ENCODE measurements around the gene TTC31.

TTC31 gene

DNA sequence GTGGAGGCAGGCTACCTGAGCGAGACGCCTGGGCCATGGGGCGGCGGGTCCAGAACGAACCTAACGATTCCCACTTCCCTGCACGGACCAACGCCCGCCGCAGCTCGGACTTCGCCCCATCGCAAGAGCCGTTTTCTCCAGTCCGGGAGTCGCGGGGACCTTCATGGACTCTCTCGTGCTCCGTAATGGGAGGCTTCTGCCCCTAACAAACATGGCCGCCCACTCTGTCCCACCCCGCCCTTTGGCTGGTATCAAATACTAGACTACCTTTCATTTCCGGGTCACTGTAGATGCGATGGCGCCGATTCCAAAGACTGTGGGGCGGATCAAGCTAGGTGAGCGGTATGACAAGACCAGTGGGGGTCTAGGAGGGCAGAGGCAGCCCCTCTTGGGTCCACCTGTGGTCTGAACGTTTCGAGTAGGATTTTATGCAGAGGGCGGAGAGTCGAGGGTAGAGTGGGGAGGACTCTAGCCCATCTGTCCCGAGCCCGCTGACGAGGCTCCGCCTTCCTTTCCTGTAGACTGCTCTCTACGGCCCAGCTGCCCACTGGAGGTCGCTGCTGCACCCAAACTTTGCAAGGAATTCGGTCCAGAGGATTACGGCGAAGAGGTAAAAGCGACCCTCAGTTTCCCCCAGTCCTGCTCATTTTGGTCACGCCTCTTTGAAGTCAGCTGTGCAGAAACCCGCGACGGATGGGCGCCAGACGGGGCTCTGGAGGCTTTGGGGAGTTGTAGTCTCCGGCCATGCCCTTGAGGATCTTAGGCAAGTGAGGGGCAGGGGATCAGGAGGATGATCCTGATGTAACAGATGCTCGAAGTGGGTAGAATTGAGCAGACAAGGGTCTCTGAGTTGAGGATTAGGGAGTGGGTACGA lies at the start of gene TTC31, which contains the start of gene CCDC142:
TSS of gene TTC31 (plus strand) at position 281 of the 874 bp plus-strand sequence. CDS start at position 296, 15 bp downstream.
TSS of gene CCDC142 (minus strand) at position 198 of the 874 bp plus-strand sequence. CDS start at position 37, 161 bp downstream.
- peak; percentile 98 for DNase-seq

DNA sequence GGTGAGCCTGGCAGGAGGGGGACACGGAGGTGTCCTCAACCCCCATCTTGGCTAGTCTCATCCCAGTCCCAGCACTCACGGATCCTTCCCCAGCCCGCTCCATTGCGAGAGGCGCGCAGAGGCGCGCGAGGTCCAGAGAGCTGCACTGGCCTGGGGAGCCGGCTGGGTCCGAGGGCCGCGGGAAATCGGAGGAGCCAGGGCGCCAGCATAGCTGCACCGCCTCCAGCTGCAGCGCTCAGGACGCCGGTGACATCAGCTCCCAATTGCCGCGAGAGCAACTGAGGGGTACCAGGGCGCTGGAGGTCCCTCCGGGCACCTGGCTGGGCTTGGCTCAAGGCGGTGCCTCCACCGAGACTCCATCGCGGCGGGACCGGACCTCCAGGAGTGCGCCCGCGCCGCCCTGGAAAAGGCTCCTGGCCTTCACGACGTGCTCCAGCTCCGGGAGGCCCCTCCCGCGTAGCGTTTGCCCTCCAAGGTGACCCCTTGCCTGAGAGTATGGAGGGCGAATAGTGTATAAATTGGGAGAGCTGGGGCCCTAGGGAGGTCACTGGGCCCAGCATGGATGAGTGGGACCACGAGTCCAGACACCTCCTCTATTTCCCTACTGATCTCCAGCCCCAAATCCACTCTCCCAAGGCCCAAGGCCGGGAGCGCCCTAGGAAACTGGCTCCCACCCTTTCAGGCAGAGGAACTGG lies 46.6 kb upstream of the TTC31 start:
- DNase-seq, result no peak

DNA sequence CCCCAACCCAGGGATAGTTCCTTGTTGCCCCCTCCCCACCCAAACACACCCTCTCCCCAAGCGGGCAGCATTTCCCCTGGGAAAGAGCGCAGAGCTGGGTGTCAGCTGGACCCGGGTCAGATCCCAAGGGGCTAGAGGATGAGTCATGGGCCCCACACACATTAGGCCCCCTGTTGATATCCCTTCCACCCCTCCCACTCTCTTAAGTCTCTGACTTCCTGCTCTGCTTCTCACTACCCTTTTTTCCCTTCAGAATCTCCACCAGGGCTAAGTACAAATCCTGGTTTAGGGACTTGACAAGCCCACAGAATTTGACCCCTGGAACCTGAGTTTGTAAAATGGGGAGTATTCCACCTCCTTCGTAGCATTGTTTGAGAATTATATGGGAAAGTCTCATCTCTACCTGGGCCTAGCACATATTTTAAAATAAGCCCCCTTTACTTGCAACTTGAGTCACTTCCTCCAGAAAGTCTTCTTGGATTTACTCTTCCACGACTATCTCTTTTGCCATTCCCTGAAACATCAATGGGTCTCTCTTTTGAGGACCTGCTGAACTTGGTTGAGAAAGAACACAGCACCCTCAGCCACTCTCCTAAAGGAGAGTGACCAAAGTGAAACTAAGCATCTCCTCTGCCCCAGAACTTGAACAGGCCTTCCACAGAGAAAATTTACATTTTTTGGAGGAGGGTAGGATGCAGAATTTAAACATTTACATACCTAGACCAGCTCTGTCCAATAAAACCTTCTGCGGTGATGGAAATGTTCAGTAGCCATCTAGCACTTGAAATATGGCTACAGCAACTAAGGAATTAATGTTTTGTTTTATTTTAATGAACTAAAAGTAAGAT lies 45.8 kb upstream of the TTC31 start:
- DNase-seq, result no peak

DNA sequence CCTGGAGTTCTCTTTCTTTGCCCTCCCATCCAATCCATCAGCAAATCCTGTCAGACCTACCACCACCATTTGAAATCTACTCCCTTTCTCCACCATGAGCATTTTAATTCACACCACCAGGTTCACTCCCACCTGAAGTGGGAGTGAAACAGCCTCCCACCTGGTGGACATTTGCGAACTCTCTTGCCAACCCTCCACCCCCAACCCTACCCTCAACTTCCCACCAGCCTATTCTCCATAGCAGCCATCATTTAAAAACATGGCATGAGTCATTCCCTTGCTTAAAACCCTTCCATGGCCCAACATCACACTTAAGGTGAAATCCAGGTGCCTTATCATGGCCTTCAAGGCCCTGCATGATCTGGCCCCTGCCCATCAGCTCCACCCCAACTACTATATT lies 44.6 kb upstream of the TTC31 start:
- DNase-seq, result no peak

DNA sequence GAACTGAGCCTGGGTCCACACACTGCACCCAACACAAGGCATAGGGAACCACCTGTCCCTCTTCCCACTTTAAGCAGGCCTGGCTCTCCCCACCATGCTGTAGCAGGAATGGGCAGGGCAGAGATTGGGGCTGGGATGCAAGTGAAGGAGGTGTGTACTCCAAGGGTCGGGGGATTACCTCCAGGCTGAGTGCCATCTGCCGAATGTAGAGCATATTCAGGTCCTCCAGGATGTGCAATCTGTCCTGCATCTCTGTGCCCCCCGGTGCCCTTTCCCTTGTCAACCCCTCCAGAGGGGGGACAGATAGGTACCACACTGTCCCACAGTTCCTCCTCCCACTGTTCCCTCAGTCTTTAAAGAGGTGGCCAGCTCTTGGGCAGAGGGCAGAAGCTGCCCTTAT lies 43.5 kb upstream of the TTC31 start:
- no peak for DNase-seq

DNA sequence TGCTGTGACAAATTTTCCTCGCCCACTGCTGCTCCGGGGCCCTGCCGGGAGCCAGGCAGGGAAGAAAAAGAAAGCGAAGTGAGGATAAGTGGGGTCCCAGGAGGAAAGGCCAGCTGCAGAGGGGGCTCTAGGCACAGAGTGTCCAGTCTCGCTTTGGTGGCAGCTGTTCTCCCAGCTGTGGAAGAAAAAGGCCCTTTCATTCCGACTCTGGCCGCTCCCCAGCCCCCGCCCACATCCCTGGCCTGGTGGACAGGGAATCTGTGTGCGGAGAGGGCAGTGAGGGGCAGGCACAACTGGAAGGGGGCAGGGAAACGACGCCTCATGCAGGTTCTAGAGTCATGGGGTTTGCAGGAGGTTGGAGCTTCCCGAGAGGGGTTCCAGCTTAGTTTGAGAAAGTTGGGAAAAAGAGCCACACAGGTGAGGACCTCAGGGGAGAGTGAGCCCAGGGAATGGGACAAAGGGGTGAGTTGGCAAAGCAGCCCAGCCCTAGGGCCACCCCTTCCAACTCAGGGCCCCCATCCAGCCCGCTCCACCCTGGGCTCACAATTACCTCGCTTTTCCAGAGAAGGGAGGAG lies 43.0 kb upstream of the TTC31 start:
- peak; percentile 80 for DNase-seq

DNA sequence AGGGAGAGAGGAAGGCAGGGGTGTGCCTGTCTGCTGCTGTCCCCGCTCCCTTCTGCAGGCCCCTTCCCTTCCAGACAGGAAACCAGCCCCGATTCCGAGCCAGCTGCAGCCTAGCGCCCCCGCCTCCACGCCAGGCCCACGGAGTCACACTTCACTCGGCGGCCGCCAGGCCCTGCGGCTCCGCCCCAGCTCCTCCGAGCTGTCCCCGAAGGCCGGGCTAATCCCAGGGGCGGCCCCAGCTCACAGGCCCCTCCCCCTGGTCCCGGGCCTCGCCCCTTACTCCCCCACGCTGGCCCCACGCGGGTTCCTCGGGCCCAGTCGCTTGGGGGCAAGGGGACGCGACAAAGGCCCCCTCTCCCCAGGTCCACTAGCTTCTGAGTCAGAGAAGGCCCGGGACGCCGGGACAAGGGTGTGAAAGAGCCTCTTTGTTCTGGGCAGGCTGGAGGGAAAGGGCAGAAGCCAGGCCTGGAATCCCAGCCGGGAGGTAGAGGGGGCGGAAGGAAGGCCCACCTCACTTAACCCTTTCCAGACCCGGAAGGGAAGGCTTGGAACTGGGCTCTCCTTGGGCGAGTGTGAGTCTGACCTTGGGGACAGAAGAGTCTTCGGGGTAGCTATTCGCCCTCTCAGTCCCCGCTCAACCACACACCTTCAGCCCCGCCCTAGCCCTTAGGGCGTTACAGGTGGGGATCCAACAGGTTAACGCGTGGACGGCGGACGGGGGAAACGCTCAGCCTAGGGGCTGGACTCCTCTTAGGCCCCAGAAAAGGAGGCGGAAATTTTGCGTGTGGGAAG lies 42.3 kb upstream of the TTC31 start:
- DNase-seq, result peak; percentile 94

DNA sequence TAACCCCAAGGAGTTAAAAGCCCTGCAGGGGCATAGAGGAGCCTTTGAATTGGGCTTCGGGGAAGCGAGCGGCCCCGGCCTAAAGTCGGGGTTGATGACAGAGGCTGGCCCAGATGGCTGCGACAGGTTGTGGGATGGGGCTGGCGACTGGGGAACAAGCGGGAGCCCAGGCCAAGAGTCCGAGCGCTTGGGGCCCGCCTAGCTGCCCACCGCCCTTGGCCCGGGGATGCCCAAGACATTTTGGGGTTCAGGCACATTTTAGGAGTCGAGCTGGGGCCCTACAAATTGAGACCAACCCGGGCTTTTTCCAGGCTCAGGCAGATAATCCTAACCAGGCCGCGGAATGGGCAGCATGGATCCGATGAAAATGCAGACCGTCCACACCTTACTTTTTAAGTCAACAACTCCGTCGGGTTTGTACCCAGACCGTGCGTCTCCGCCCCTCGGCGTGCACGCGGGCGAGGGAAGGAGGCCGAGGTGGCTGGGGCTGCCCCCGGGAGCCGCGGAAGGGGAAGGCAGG lies 41.7 kb upstream of the TTC31 start:
- DNase-seq, result peak; percentile 65

DNA sequence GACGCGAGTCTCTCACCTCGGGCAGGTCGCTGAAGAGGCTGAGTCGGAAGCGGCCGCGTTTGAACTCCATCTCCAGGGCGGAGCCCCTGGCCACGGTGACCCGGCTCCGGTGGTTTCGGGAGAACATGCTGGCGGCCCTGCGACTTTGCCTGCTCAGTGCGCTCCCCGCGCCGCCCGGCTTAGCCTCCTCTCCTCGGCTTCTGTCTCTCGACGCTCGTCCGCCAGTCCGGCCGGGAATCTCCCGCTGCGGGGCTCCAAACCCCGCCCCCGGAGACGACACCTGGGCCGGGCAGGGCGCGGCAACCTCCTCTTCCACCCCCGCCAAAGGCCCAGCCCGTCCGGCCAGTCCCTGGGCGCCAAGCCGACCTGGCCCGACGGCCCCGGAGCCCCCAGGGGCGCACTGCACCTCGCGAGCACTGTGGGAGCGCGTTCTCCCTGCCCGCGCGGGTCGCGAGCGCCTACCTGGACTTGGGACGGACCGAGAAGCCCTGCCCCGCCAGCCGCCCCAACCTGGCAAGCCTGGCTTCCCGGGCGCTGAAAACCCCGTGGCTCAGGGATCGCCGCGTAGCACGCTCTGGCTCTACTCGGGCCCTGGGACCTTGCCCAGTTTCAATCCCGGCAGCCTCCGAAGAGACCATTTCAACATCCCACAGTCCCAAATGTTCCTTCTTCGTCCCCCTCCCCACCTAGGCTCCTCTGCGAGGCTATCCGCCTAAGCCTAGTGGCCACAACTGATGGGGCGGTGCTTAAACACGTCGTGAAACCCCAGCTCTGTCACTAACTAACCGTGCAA lies 41.0 kb upstream of the TTC31 start, which contains the start of gene RTKN:
TSS of gene RTKN (minus strand) at position 248 of the 793 bp plus-strand sequence. CDS start at position 127, 121 bp downstream.
- peak; percentile 51 for DNase-seq

DNA sequence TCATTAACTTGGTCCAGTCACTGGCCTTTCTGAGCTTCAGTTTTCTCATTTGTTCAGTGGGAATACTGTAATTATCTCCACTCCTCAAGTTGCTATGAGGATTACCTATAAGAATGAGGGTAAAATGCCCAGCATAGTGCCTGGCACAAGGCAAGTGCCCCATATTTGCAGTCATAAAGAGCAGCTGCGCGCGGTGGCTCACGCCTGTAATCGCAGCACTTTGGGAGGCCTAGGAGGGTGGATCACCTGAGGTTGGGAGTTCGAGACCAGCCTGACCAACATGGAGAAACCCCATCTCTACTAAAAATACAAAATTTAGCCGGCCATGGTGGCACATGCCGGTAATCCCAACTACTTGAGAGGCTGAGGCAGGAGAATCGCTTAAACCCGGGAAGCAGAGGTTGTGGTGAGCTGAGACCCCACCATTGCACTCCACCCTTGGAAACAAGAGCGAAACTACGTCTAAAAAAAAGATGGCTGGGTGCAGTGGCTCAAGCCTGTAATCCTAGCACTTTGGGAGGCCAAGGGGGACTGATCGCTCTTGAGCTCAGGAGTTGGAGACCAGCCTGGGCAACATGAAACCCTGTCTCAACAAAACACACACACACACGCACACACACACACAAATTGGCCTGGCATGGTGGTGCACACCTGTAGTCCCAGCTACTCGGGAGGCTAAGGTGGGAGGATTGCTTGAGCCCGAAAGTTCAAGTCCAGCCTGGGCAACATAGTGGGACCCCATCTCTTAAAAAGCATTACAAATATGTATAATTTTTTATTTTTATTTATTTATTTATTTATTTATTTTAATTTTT lies 40.2 kb upstream of the TTC31 start:
- DNase-seq, result peak; percentile 8

DNA sequence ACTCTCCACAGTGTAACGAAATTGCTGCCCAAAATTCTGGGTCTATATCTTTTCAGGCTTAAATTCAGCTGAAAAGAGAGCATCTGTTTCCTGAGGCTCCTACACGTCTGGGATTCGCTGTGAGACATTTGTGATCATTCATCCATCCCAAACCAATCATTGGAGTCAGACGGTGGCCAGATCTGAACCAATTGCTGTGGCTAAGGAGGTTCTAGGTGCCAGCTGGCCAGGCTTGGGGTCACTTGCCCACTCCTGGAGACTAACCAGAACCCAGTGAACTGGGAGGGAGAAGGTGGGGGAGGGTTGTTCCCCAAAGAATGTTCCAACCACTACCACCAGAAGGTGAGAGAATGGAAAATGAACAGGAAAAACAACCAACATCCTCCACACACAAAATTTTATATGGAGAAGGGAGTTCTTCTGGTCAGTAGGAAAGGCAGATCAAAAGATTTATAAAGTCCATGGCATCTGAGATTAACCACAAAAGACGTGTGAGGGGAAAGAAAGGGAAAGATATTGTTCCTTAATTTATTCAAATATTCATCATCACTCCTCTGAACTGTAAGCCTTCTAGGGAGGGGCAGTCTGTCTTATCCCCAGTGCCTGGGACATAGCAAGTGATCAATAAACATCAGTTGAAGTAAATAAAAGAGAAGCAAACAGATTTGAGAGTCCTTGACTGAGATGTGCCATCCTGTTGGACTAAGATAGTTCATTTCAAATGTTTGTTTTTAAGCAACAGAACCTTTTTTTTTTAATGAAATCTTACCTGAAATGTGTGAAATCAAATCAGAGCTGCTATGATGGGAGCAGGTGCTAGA lies 38.2 kb upstream of the TTC31 start:
- DNase-seq, result no peak

DNA sequence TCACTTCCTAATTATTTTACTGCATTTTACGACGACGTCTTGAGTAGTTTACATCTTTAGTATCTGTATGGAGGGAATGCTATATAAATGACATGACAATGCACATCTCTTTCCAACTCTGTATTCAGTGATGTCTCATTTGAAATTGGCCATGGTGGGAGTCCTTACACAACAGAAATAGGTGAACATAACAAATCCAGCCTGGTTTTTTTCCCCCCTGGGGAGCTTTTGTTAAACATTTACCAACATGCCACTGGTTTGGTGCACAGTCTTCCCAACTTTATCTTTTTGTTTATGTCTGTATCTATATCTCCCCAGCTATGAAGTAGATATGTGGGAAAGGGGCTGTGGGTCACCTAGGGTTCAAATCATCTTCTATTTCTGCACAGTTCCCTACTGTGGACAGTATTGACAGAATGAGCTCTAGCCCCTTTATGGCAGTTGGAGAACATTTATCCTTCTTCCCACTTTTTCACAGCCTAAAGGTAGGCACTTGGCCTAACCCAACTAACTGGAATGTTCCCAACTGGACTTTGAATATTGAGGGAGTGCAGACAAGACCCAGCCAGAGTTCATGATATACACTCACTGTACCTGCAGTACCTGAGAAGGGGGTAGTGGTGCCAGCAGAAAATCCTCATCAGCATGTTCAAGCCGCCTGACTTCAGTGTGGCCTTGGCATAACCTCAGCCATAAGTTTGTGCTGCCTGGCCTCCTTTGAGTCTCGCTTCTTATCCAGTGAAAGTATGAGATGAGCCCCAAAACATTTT lies 35.5 kb upstream of the TTC31 start:
- no peak for DNase-seq

DNA sequence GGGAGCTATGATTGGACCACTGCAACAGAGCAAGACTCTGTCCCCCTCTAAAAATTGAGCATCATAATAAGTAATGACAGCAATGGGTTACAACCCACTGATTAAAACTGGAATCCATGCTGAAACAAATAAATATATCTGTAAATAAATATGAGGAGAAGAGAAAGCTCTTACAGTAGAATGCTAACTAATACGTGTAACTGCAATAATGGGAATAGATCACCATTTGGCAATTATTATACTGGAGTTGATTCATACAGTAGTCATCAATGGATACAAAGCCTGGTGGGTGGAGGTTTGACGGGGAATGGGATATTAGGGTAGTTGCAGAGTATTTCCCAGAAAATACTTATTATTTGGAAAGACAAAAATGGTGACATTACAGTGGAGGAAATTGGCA lies 34.1 kb upstream of the TTC31 start:
- no peak for DNase-seq

DNA sequence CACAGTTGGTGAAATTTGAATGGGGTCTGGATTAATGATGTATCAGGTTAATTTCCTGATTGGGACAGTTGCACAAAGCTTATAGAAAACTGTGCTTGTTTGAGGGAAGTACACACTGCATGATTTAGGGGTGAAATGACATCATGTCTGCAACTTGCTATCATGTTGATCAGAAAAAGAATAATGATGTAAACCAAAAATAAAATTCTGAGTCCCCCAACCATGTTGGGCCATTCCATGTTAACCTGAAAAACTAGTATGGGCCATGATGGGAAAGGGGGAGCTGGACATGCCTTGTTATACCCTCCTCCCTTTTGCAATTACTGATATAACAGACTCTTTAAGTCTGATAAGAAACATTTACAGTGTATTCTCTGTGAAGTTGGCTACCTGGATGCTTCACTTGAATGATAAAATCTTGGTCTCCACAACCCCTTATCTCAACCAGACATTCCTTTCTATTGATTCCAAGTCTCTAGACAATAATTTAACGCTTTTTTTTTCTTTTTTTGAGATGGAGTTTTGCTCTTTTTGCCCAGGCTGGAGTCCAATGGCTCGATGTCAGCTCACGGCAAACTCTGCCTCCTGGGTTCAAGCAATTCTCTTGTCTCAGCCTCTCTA lies 32.2 kb upstream of the TTC31 start:
- no peak for DNase-seq

DNA sequence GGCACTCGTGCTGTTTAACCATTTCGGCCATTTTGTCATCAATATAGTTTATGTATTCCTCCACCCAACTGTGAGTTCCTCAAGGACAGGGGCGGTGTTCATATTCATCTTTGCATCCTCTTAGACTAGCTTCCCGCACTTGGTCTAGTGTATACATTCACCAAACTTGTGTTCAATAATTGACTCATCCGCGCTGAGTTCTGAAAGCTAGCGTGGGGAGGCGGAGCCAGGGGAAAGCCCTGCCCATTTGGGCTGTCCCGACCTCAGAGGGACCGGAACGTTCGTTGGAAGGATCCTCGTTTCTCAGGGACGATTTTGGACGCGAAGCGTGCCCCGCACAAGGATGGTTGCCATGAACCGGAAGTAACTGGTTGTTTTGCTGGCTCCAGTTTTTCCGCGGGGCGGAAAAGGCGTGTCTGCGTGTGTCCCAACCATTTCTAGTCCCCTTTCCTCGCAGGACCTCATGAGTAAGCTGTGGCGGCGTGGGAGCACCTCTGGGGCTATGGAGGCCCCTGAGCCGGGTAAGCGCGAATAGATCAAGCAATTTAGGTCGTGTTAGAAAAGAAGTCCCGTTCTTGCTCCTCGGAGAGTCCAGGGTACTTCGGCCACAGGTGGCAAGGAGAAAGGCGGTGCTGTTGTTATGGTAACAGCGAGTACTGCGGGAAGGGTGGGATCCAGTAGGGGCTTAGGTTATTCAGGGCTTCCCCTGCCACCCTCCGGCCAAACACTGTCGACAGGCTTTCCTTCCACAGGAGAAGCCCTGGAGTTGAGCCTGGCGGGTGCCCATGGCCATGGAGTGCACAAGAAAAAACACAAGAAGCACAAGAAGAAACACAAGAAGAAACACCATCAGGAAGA lies 28.0 kb upstream of the TTC31 start, which contains the start of gene INO80B:
TSS of gene INO80B (plus strand) at position 434 of the 858 bp plus-strand sequence. CDS start at position 464, 30 bp downstream.
- DNase-seq, result peak; percentile 100

DNA sequence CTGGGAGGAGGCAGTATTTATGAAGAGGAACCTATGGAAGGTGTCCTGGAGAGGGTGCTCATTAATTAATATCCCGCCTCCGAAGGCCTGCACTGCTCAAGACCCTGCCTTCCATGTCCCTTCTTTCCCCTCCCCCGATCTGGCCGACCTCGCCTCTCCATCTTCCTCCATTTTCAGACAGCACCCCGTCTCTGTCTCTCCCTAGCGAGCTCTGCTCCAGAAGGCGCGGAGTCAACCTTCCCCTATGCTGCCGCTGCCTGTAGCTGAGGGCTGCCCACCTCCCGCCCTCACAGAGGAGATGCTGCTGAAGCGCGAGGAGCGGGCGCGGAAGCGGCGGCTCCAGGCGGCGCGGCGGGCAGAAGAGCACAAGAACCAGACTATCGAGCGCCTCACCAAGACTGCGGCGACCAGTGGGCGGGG lies 25.7 kb upstream of the TTC31 start:
- DNase-seq, result no peak

All from eye (tissue), 1 donor.